HepG2 (cell line): ENCODE results near the gene C1orf159. TPM values are rescaled to one million over a fixed set of nuclear protein-coding genes. Genes with fewer than 3 reads are reported as not detected.

Experiments
- ARNT2 ChIP-seq: sonication (generic); formaldehyde crosslinking; IDR thresholded peaks from 2 replicates; pipeline ENCODE4 v1.8.0; 2022; ENCODE audit warnings: mild to moderate bottlenecking, low read depth, missing genetic modification reagents, moderate library complexity
- CBX5 ChIP-seq: sonication (generic); formaldehyde crosslinking; IDR thresholded peaks from 2 replicates; pipeline ENCODE4 v1.4.0; 2020; ENCODE audit warnings: missing genetic modification reagents, borderline replicate concordance
- KDM4B ChIP-seq: sonication (generic); formaldehyde crosslinking; IDR thresholded peaks from 2 replicates; pipeline ENCODE4 v1.4.0; 2020; ENCODE audit warnings: missing genetic modification reagents
- KLF9 ChIP-seq: IDR thresholded peaks from 2 replicates; pipeline ENCODE4 v1.6.1; 2016; ENCODE audit warnings: low read depth
- SAFB2 ChIP-seq: sonication (generic); formaldehyde crosslinking; IDR thresholded peaks from 2 replicates; pipeline ENCODE4 v1.5.1; 2020; ENCODE audit warnings: missing genetic modification reagents, low read depth, mild to moderate bottlenecking, borderline replicate concordance
- SIX1 ChIP-seq: sonication (generic); formaldehyde crosslinking; IDR thresholded peaks from 2 replicates; pipeline ENCODE4 v1.4.0; 2020; ENCODE audit warnings: missing genetic modification reagents, borderline replicate concordance
- SMAD1 ChIP-seq: sonication (generic); formaldehyde crosslinking; IDR thresholded peaks from 2 replicates; pipeline ENCODE4 v1.4.0; 2020; ENCODE audit warnings: missing genetic modification reagents, low read depth, mild to moderate bottlenecking, borderline replicate concordance
- SUZ12 ChIP-seq: fragments of 150-350 bp; IDR thresholded peaks from 2 replicates; pipeline ENCODE4 v1.6.1; 2014; ENCODE audit warnings: low read depth, low read length
- TARDBP ChIP-seq: sonication (generic); formaldehyde crosslinking; IDR thresholded peaks from 2 replicates; pipeline ENCODE4 v1.8.0; 2022; ENCODE audit warnings: mild to moderate bottlenecking, missing genetic modification reagents
- U2AF1 ChIP-seq: fragments of 200-400 bp; formaldehyde crosslinking; optimal IDR thresholded peaks from 2 replicates; pipeline ENCODE3; 2017; ENCODE audit warnings: mild to moderate bottlenecking, low read depth, low read length
- YY1 ChIP-seq: IDR thresholded peaks from 2 replicates; pipeline ENCODE4 v1.6.1; 2011; ENCODE audit warnings: low read length, low read depth, moderate library complexity, mild to moderate bottlenecking; ENCODE audit not compliant: insufficient read depth, insufficient replicate concordance
- ZIK1 ChIP-seq: sonication (generic); formaldehyde crosslinking; IDR thresholded peaks from 2 replicates; pipeline ENCODE4 v1.5.0; 2020; ENCODE audit warnings: mild to moderate bottlenecking, low read depth, missing genetic modification reagents, borderline replicate concordance
- ZNF225 ChIP-seq: sonication (generic); formaldehyde crosslinking; IDR thresholded peaks from 2 replicates; pipeline ENCODE4 v1.4.0; 2020; ENCODE audit warnings: mild to moderate bottlenecking, missing genetic modification reagents
- ZNF251 ChIP-seq: sonication (generic); formaldehyde crosslinking; IDR thresholded peaks from 2 replicates; pipeline ENCODE4 v1.9.0; 2021; ENCODE audit warnings: mild to moderate bottlenecking, missing genetic modification reagents
- ZNF382 ChIP-seq: sonication (generic); formaldehyde crosslinking; IDR thresholded peaks from 2 replicates; pipeline ENCODE4 v1.5.0; 2020; ENCODE audit warnings: missing genetic modification reagents, mild to moderate bottlenecking, borderline replicate concordance
- ZNF678 ChIP-seq: sonication (generic); formaldehyde crosslinking; IDR thresholded peaks from 2 replicates; pipeline ENCODE4 v1.4.0; 2020; ENCODE audit warnings: mild to moderate bottlenecking, missing genetic modification reagents
- ZNF7 ChIP-seq: IDR thresholded peaks from 2 replicates; pipeline ENCODE4 v1.6.1; 2016; ENCODE audit warnings: missing biosample characterization, missing genetic modification reagents
- ZNF768 ChIP-seq: sonication (generic); formaldehyde crosslinking; IDR thresholded peaks from 2 replicates; pipeline ENCODE4 v1.4.0; 2020; ENCODE audit warnings: missing genetic modification reagents
- polyA plus RNA-seq, 8 experiments: library from polyadenylated mRNA; depleted of rRNA in 3 of 8; stranded (reverse) in 7 of 8; unstranded in 1 of 8; fragments of >200 nt; fragmentation: Illumina TruSeq in 4 of 8; extraction: Trizol in 4 of 8; gene quantifications; 2 replicates each; pipeline versions ENCODE4 v1.2.1 to v1.2.3, GENCODE V29; 2011 to 2016; ENCODE audit warnings: low read depth in 4 of 8, missing spikeins in 1 of 8, mixed read lengths in 1 of 8; ENCODE audit not compliant: insufficient read depth in 1 of 8
- total RNA-seq, 5 experiments: library from RNA; depleted of rRNA; stranded (reverse); fragments of >200 nt; fragmentation: Illumina TruSeq; extraction: Trizol; gene quantifications; 2 replicates each; pipeline ENCODE4 v1.2.3, GENCODE V29; 2016; ENCODE audit warnings: low read depth in 1 of 5
- TF ChIP-seq, protein P1 (sequence below), 2 experiments: fragments of 450-650 bp in 1 of 2; sonication (generic) in 1 of 2; formaldehyde crosslinking; IDR thresholded peaks; 2 replicates each; pipeline versions ENCODE4 v1.5.0 to v1.8.0; 2020 to 2022; ENCODE audit warnings: mild to moderate bottlenecking in 1 of 2, missing genetic modification reagents in 1 of 2
- TF ChIP-seq, protein P2 (sequence below): sonication (generic); formaldehyde crosslinking; IDR thresholded peaks from 2 replicates; pipeline ENCODE4 v1.8.1; 2023; ENCODE audit warnings: missing genetic modification reagents, mild to moderate bottlenecking, borderline replicate concordance
- TF ChIP-seq, protein P3 (sequence below): sonication (generic); formaldehyde crosslinking; IDR thresholded peaks from 2 replicates; pipeline ENCODE4 v1.5.0; 2020; ENCODE audit warnings: missing genetic modification reagents
- TF ChIP-seq, protein P4 (sequence below): sonication (generic); formaldehyde crosslinking; IDR thresholded peaks from 2 replicates; pipeline ENCODE4 v1.5.1; 2020; ENCODE audit warnings: missing genetic modification reagents, mild to moderate bottlenecking, borderline replicate concordance
- TF ChIP-seq, protein P5 (sequence below), 2 experiments: sonication (generic) in 1 of 2; formaldehyde crosslinking in 1 of 2; IDR thresholded peaks; 2 replicates each; pipeline versions ENCODE4 v1.4.0 to v1.6.1; 2016 to 2020; ENCODE audit warnings: borderline replicate concordance in 1 of 2, low read depth in 1 of 2, mild to moderate bottlenecking in 1 of 2, missing genetic modification reagents in 1 of 2

C1orf159 gene
- total and polyA plus RNA-seq, 2 of the 13 experiments (the other 11 are each of a cell fraction or from before 2014, with no cell fraction given) = 3.8 to 6.7 TPM

DNA sequence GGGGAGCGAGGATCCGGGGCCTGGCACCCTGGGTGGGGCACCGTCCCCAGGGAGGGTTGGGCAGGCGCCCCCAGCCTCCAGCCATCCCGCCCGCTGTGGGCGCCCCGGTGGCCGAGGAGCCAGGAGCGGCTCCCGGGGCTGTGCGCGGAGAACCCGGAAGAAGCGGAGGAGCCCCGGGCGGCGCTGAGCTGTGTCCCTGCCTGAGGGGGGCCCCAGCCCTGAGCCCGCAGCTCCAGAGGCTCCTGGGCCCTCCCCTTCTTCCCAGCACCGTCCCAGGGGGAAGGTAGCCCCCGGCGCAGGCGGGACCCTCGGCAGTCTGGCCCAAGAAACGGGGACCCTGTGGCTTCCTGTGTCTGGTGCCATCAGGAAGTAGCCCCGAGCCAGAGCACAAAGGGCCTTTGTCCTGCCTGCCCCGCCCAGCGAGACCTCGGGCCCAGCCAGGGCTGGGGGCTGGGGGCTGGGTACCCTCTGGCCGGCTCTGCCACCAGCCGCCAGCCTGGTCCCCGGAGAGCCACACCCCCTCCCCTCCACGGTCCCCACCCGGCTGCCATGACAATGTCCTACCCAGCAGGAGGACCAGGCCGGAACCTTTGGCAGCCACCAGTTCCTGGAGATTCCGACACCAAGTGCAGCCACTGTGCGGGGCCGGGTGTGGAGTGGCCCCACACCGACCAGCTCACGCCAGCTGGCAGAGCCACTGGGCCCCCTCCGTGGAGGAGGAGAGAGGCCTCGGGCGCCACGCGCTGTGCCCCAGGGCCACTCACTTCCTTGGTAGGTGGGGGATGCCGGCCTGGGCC lies 42.2 kb upstream of the C1orf159 start (continued):
- TF ChIP-seq KLF9 (CRISPR knock-in tag) (no peak), CBX5 (CRISPR knock-in tag) (no peak), ZNF225 (CRISPR knock-in tag) (no peak), SUZ12 (no peak), KDM4B (CRISPR knock-in tag) (no peak), ZNF768 (CRISPR knock-in tag) (no peak), TARDBP (CRISPR knock-in tag) (no peak), ZNF382 (CRISPR knock-in tag) (no peak), SMAD1 (CRISPR knock-in tag) (no peak), ZNF251 (CRISPR knock-in tag) (no peak), SAFB2 (no peak), U2AF1 (no peak), ZNF678 (CRISPR knock-in tag) (no peak), SIX1 (CRISPR knock-in tag) (no peak), YY1 (peak; percentile 36), ZIK1 (CRISPR knock-in tag) (no peak), ARNT2 (CRISPR knock-in tag) (no peak), ZNF7 (CRISPR knock-in tag) (no peak)
- TF ChIP-seq, protein P1, sequence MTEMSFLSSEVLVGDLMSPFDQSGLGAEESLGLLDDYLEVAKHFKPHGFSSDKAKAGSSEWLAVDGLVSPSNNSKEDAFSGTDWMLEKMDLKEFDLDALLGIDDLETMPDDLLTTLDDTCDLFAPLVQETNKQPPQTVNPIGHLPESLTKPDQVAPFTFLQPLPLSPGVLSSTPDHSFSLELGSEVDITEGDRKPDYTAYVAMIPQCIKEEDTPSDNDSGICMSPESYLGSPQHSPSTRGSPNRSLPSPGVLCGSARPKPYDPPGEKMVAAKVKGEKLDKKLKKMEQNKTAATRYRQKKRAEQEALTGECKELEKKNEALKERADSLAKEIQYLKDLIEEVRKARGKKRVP (CRISPR knock-in tag; IDR thresholded peaks at IDR 0.05) = no peak
- TF ChIP-seq, protein P2, sequence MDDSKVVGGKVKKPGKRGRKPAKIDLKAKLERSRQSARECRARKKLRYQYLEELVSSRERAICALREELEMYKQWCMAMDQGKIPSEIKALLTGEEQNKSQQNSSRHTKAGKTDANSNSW (CRISPR knock-in tag) = no peak
- TF ChIP-seq, protein P3, sequence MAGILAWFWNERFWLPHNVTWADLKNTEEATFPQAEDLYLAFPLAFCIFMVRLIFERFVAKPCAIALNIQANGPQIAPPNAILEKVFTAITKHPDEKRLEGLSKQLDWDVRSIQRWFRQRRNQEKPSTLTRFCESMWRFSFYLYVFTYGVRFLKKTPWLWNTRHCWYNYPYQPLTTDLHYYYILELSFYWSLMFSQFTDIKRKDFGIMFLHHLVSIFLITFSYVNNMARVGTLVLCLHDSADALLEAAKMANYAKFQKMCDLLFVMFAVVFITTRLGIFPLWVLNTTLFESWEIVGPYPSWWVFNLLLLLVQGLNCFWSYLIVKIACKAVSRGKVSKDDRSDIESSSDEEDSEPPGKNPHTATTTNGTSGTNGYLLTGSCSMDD (CRISPR knock-in tag) = no peak
- TF ChIP-seq, protein P4, sequence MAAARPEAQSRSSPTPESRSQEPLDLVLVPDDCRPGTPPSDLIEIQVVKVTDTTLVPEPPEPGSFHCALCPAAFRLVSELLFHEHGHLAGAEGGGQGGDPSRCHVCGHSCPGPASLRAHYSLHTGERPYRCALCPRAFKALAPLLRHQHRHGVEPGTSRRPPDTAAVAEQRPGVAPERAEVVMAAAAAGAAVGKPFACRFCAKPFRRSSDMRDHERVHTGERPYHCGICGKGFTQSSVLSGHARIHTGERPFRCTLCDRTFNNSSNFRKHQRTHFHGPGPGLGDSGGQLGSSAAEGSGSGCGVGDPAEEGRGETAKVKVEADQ = no peak
- TF ChIP-seq, protein P5, sequence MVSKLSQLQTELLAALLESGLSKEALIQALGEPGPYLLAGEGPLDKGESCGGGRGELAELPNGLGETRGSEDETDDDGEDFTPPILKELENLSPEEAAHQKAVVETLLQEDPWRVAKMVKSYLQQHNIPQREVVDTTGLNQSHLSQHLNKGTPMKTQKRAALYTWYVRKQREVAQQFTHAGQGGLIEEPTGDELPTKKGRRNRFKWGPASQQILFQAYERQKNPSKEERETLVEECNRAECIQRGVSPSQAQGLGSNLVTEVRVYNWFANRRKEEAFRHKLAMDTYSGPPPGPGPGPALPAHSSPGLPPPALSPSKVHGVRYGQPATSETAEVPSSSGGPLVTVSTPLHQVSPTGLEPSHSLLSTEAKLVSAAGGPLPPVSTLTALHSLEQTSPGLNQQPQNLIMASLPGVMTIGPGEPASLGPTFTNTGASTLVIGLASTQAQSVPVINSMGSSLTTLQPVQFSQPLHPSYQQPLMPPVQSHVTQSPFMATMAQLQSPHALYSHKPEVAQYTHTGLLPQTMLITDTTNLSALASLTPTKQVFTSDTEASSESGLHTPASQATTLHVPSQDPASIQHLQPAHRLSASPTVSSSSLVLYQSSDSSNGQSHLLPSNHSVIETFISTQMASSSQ (IDR thresholded peaks at IDR 0.05; ENCODE audit: low read depth) = no peak
- TF ChIP-seq, protein P5 (CRISPR knock-in tag; IDR thresholded peaks at IDR 0.05; ENCODE audit: borderline replicate concordance) = no peak
